ENCODE results near the gene PAX5.

PAX5 gene

GRCh38 chr9:36793277-36793676, 240.8 kb downstream of the PAX5 start:
- DNase-seq = peak; percentile 49
- Histone ChIP-seq H3K27me3 (ENCODE audit: insufficient read depth, low read depth, severe bottlenecking) (no peaks in the 10 kb centered on the region), H3K4me3 (ENCODE audit: low read depth, low read length) (no peak overlapping the region), H3K9me3 (ENCODE audit: severe bottlenecking) (peaks cover 11% of the 10 kb centered on the region), H3K36me3 (no peaks in the 10 kb centered on the region), H3K27ac (no peak overlapping the region)
- TF ChIP-seq CTCF (IDR thresholded peaks at IDR 0.05; ENCODE audit: low read depth, low read length) = peak; percentile 59

- no peaks in the 10 kb centered on the region for H3K36me3 ChIP-seq
- TF ChIP-seq CTCF (IDR thresholded peaks at IDR 0.05; ENCODE audit: low read depth, low read length) = no peak
- no peak overlapping the region for H3K4me3 ChIP-seq (ENCODE audit: low read depth, low read length)
- H3K9me3 ChIP-seq (ENCODE audit: severe bottlenecking) = peaks cover 11% of the 10 kb centered on the region
- H3K27me3 ChIP-seq (ENCODE audit: insufficient read depth, low read depth, severe bottlenecking) = no peaks in the 10 kb centered on the region
- no peak overlapping the region for H3K27ac ChIP-seq
- peak; percentile 43 for DNase-seq
Measured at GRCh38 chr9:36791222-36791950, 242.7 kb downstream of the PAX5 start.

DNA sequence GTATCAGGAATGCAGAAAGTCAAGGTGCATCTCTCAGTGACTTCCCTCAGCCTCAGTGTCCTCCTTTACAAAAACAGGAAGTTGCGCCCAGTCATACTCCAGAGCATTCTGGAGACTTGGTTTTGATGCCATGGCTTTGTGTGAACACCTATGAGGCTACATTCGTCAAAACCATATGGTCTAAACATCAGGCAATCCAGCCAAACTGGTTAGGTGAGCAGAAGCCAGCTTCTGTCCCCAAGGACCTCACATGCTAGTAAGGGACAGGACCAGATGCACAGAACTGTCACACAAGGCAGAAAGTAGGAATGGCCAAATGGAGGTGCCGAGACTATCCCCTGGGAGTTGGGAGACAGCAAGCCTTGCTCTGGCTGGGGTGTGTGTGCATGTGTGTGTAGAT, 244.2 kb downstream of the PAX5 start:
- no peaks in the 10 kb centered on the region for H3K27me3 ChIP-seq (ENCODE audit: insufficient read depth, low read depth, severe bottlenecking)
- TF ChIP-seq CTCF (IDR thresholded peaks at IDR 0.05; ENCODE audit: low read depth, low read length) = no peak

GRCh38 chr9:36788534-36788933, 245.5 kb downstream of the PAX5 start:
- H3K4me3 ChIP-seq (ENCODE audit: low read depth, low read length) = no peak overlapping the region
- no peaks in the 10 kb centered on the region for H3K27me3 ChIP-seq (ENCODE audit: insufficient read depth, low read depth, severe bottlenecking)
- H3K27ac ChIP-seq = no peak overlapping the region
- no peak for TF ChIP-seq CTCF (IDR thresholded peaks at IDR 0.05; ENCODE audit: low read depth, low read length)
- DNase-seq = no peak
- H3K36me3 ChIP-seq = no peaks in the 10 kb centered on the region
- H3K9me3 ChIP-seq (ENCODE audit: severe bottlenecking) = peaks cover 8% of the 10 kb centered on the region

More for the DNA sequence above, 244.2 kb downstream of the PAX5 start:
- H3K36me3 ChIP-seq = no peaks in the 10 kb centered on the region
- H3K4me3 ChIP-seq (ENCODE audit: low read depth, low read length) = no peak overlapping the region
- no peak for DNase-seq
- no peak overlapping the region for H3K27ac ChIP-seq
- H3K9me3 ChIP-seq (ENCODE audit: severe bottlenecking) = peaks cover 11% of the 10 kb centered on the region

GRCh38 chr9:36787709-36788108, 246.4 kb downstream of the PAX5 start:
- no peaks in the 10 kb centered on the region for H3K27me3 ChIP-seq (ENCODE audit: insufficient read depth, low read depth, severe bottlenecking)
- H3K4me3 ChIP-seq (ENCODE audit: low read depth, low read length) = no peak overlapping the region
- no peak overlapping the region for H3K27ac ChIP-seq
- no peaks in the 10 kb centered on the region for H3K36me3 ChIP-seq
- H3K9me3 ChIP-seq (ENCODE audit: severe bottlenecking) = peaks cover under 1% of the 10 kb centered on the region
- no peak for TF ChIP-seq CTCF (IDR thresholded peaks at IDR 0.05; ENCODE audit: low read depth, low read length)
- no peak for DNase-seq
